Neural progenitor cell (in vitro differentiated cells): Measurements from ENCODE around the gene CDH23. TPM values are rescaled to one million over a fixed set of nuclear protein-coding genes. Genes with fewer than 3 reads are reported as not detected.
A peak's percentile ranks its signal among the peaks of the same experiment; 100 is the strongest.

ENCODE experiments used
- DNase-seq: peaks from one replicate; pipeline ENCODE4 v3.0.0-alpha.2; 2016; ENCODE audit warnings: low spot score
- H2AFZ ChIP-seq: fragments of 200-600 bp; sonication (generic); replicated peaks from 2 replicates; pipeline ENCODE4 v1.6.1; 2016; ENCODE audit warnings: antibody characterized with exemption
- H3F3A ChIP-seq: fragments of 200-600 bp; sonication (generic); 2 replicates; pipeline ENCODE4 v1.6.1; 2016; ENCODE audit warnings: antibody characterized with exemption, low read depth
- H3K27ac ChIP-seq: fragments of 200-600 bp; sonication (generic); 2 replicates; pipeline ENCODE4 v1.5.1; 2016; ENCODE audit warnings: mild to moderate bottlenecking
- H3K27me3 ChIP-seq: fragments of 200-600 bp; sonication (generic); 2 replicates; pipeline ENCODE4 v1.6.1; 2016; ENCODE audit warnings: mild to moderate bottlenecking, moderate library complexity
- H3K36me3 ChIP-seq: fragments of 200-600 bp; sonication (generic); 2 replicates; pipeline ENCODE4 v1.5.1; 2016
- H3K4me1 ChIP-seq: fragments of 200-600 bp; sonication (generic); 2 replicates; pipeline ENCODE4 v1.6.1; 2016; ENCODE audit warnings: mixed run types
- H3K4me2 ChIP-seq: fragments of 200-600 bp; sonication (generic); 2 replicates; pipeline ENCODE4 v1.6.1; 2016
- H3K4me3 ChIP-seq: fragments of 200-600 bp; sonication (generic); 2 replicates; pipeline ENCODE4 v1.5.1; 2016
- H3K79me2 ChIP-seq: fragments of 200-600 bp; sonication (generic); 2 replicates; pipeline ENCODE4 v1.6.1; 2016; ENCODE audit warnings: low read depth
- H3K9ac ChIP-seq: fragments of 200-600 bp; sonication (generic); 2 replicates; pipeline ENCODE4 v1.6.1; 2016
- H3K9me3 ChIP-seq: fragments of 200-600 bp; sonication (generic); 2 replicates; pipeline ENCODE4 v1.5.1; 2016; ENCODE audit warnings: low read depth
- H4K20me1 ChIP-seq: fragments of 200-600 bp; sonication (generic); 2 replicates; pipeline ENCODE4 v1.6.1; 2016; ENCODE audit warnings: low read depth
- H3K27ac Mint-ChIP-seq: 3 replicates; pipeline ENCODE4 v1.8.0; 2021; ENCODE audit warnings: mixed read lengths
- H3K27me3 Mint-ChIP-seq: 2 replicates; pipeline ENCODE4 v1.8.0; 2022; ENCODE audit warnings: low read depth, mild to moderate bottlenecking, inconsistent platforms, moderate library complexity, mixed read lengths; ENCODE audit not compliant: insufficient read depth
- H3K36me3 Mint-ChIP-seq: 3 replicates; pipeline ENCODE4 v1.8.0; 2021; ENCODE audit warnings: mixed read lengths
- H3K4me1 Mint-ChIP-seq: 3 replicates; pipeline ENCODE4 v1.8.0; 2021; ENCODE audit warnings: mixed read lengths
- H3K4me3 Mint-ChIP-seq: 3 replicates; pipeline ENCODE4 v1.8.0; 2021; ENCODE audit warnings: mild to moderate bottlenecking, moderate library complexity, mixed read lengths
- H3K9me3 Mint-ChIP-seq: 3 replicates; pipeline ENCODE4 v1.8.0; 2020; ENCODE audit warnings: mixed read lengths
- EZH2 ChIP-seq: fragments of 200-600 bp; sonication (generic); IDR thresholded peaks from 2 replicates; pipeline ENCODE4 v1.6.1; 2017; ENCODE audit warnings: antibody characterized with exemption, mild to moderate bottlenecking, moderate library complexity
- EZH2phosphoT487 ChIP-seq: fragments of 200-600 bp; sonication (generic); IDR thresholded peaks from 2 replicates; pipeline ENCODE4 v1.6.1; 2017; ENCODE audit warnings: antibody characterized with exemption
- total RNA-seq: library from RNA; depleted of rRNA; stranded (reverse); fragments of >200 nt; gene quantifications from 2 replicates; pipeline ENCODE4 v1.2.3, GENCODE V29; 2015; ENCODE audit warnings: low replicate concordance
- TF ChIP-seq, protein P1 (sequence below): fragments of 200-600 bp; sonication (generic); IDR thresholded peaks from 2 replicates; pipeline ENCODE4 v1.5.1; 2017; ENCODE audit warnings: antibody characterized with exemption, mild to moderate bottlenecking

The CDH23 gene
- 5.9 and 10.3 TPM in 2 replicates for total RNA-seq

DNA sequence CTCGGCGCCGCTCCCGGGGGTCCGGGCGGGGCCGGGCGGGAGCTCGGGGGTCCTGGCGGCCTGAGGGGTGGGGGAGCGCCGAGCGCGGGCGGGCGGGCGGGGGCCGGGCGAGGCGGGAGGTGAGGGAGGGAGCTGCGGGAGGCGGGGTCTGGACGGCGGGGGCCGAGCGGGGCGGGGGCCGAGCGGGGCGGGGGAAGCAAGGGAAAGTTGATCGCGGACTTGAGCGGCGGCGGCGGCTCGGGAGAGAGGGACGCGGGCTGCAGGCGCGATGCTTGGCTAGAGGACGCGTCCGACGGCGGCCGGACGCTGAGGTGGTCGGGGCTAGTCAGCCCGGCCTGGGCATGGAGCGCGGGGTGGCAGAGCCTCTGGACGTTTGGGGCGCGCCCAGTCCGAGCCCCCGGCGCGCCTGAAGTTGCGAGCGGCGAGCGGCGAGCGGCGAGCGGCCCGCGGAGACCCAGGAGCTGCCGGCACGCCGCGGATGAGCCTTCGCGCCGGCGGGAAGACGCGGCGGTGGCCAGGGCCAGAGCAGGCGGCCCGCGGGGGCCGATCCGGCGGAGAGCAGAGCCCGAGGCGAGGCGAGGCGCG is at the start of gene CDH23:
CDH23 (plus strand) TSS at position 210 of the 585 bp plus-strand sequence. CDS start 42,912 bp downstream, outside the sequence.
- DNase-seq = peak; percentile 83
- H3F3A ChIP-seq = peaks cover 8% of the 10 kb centered on the region
- no peak for TF ChIP-seq EZH2phosphoT487
- TF ChIP-seq EZH2 = no peak
- TF ChIP-seq, protein P1, sequence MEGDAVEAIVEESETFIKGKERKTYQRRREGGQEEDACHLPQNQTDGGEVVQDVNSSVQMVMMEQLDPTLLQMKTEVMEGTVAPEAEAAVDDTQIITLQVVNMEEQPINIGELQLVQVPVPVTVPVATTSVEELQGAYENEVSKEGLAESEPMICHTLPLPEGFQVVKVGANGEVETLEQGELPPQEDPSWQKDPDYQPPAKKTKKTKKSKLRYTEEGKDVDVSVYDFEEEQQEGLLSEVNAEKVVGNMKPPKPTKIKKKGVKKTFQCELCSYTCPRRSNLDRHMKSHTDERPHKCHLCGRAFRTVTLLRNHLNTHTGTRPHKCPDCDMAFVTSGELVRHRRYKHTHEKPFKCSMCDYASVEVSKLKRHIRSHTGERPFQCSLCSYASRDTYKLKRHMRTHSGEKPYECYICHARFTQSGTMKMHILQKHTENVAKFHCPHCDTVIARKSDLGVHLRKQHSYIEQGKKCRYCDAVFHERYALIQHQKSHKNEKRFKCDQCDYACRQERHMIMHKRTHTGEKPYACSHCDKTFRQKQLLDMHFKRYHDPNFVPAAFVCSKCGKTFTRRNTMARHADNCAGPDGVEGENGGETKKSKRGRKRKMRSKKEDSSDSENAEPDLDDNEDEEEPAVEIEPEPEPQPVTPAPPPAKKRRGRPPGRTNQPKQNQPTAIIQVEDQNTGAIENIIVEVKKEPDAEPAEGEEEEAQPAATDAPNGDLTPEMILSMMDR = no peak
- H3K27me3 ChIP-seq = peaks cover 78% of the 10 kb centered on the region
- peaks cover 11% of the 10 kb centered on the region for H3K4me1 ChIP-seq
- Mint-ChIP-seq H3K4me1 (peaks cover 14% of the 10 kb centered on the region), H3K27me3 (peaks cover 38% of the 10 kb centered on the region), H3K36me3 (peaks cover 2% of the 10 kb centered on the region), H3K9me3 (no peaks in the 10 kb centered on the region), H3K27ac (no peak within 1 kb of the TSS), H3K4me3 (peak within 1 kb of the TSS; percentile 83)
- peaks cover 20% of the 10 kb centered on the region for H4K20me1 ChIP-seq
- no peak within 1 kb of the TSS for H3K9ac ChIP-seq
- no peaks in the 10 kb centered on the region for H3K79me2 ChIP-seq
- no peak within 1 kb of the TSS for H3K27ac ChIP-seq
- no peaks in the 10 kb centered on the region for H3K36me3 ChIP-seq
- no peaks in the 10 kb centered on the region for H3K9me3 ChIP-seq
- peak within 1 kb of the TSS; percentile 94 for H2AFZ ChIP-seq
- H3K4me3 ChIP-seq = peak within 1 kb of the TSS; percentile 66
- H3K4me2 ChIP-seq = peak within 1 kb of the TSS; percentile 84

DNA sequence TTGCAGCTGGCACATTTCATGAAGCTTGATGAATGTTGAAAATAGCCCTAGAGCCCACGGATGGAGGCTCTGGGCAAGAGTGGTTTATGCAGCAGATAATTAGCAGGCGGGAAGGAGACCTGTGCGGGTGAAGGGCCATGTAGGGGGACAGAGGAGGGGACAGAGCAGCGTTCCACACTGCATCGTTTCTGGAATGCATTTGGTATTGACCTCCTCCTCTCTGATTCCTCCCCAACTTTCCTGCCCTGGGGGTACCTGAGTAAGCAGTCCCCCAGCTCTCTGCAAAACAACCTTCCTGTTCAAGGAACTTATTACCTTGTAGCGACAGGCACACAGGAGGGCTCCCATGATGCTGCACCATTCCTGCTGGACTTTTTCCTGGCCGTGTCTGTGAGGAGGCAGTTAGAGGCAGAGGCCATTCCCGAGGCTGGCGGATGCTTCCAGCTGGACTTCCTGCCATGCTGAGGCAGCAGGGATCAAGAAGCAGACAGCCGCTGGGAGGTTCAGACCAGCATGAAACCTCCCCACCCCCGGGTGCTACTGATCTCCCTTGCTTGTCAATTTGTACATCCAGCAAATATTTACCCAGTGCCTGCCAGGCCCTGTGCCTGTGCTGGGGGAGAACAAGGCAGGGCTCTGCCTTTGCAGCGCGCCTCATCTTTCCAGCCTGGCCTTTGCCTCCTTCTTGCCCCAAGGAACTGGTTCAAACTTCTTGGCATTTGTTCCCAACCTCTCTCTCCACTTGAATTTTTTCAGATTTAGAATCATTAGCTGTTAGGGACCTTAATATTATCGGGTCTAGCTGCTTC is 48.9 kb upstream of the CDH23 start:
- TF ChIP-seq EZH2 = no peak
- TF ChIP-seq EZH2phosphoT487 = no peak
- TF ChIP-seq, protein P1 = no peak
- Histone ChIP-seq H3K4me1 (peaks cover 19% of the 10 kb centered on the region), H3F3A (peaks cover 12% of the 10 kb centered on the region), H3K27ac (no peak overlapping the region), H2AFZ (no peak overlapping the region), H3K36me3 (no peaks in the 10 kb centered on the region), H3K4me2 (no peak overlapping the region), H3K4me3 (no peak overlapping the region), H3K9me3 (no peaks in the 10 kb centered on the region), H3K9ac (no peak overlapping the region), H4K20me1 (no peaks in the 10 kb centered on the region), H3K27me3 (no peaks in the 10 kb centered on the region), H3K79me2 (no peaks in the 10 kb centered on the region)
- Mint-ChIP-seq H3K27me3 (peaks cover 6% of the 10 kb centered on the region), H3K9me3 (no peaks in the 10 kb centered on the region), H3K4me3 (no peak overlapping the region), H3K4me1 (peaks cover 32% of the 10 kb centered on the region), H3K36me3 (no peaks in the 10 kb centered on the region), H3K27ac (peak overlapping the region; percentile 50)
- DNase-seq = no peak

DNA sequence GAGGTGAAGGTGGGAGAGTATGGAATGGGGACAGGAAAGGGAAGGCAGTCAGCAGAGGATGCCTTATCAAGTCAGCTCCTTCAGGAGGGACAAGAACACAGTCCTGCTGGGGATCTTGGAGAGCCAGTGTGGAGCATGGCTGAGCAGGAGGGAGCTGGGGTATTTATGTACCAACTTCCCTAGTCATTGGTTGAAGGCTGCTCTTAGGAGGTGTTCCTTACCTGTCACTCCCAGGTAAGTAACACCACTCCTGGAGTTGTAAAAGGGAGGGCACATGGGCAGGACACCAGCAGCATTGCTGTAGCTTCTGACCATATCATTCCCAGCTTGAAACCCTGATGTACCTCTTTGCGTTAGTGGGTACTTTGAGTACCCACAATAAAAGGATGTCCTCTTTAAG is 47.9 kb upstream of the CDH23 start:
- no peak overlapping the region for H3K27ac Mint-ChIP-seq
- H3K79me2 ChIP-seq = no peaks in the 10 kb centered on the region
- no peaks in the 10 kb centered on the region for H3K9me3 Mint-ChIP-seq
- no peaks in the 10 kb centered on the region for H3K36me3 ChIP-seq
- no peak overlapping the region for H2AFZ ChIP-seq
- TF ChIP-seq EZH2phosphoT487 = no peak
- no peak for TF ChIP-seq EZH2
- TF ChIP-seq, protein P1 = no peak
- H3K9me3 ChIP-seq = no peaks in the 10 kb centered on the region
- H3K27ac ChIP-seq = no peak overlapping the region
- H3K4me1 ChIP-seq = peaks cover 18% of the 10 kb centered on the region
- H3K9ac ChIP-seq = no peak overlapping the region
- H3K4me3 ChIP-seq = no peak overlapping the region
- peaks cover 30% of the 10 kb centered on the region for H3K4me1 Mint-ChIP-seq
- no peaks in the 10 kb centered on the region for H3K27me3 ChIP-seq
- H3K4me3 Mint-ChIP-seq = no peak overlapping the region
- H3F3A ChIP-seq = peaks cover 9% of the 10 kb centered on the region
- no peak overlapping the region for H3K4me2 ChIP-seq
- no peaks in the 10 kb centered on the region for H4K20me1 ChIP-seq
- H3K36me3 Mint-ChIP-seq = no peaks in the 10 kb centered on the region
- DNase-seq = no peak
- H3K27me3 Mint-ChIP-seq = peaks cover 6% of the 10 kb centered on the region
